Left renal pelvis (tissue), 4 donors: Measurements from ENCODE around the gene ANKRD52. TPM values are rescaled to one million over a fixed set of nuclear protein-coding genes. Genes with fewer than 3 reads are reported as not detected.
"Not testable (repeated sequence)": the region's sequence is repeated elsewhere in the genome, so short reads cannot be mapped to it uniquely, and the experiment has no call there.

Experiments
- DNase-seq, 4 donors: peaks; one replicate each; pipeline ENCODE4 v3.0.0-alpha.2; 2013; ENCODE audit warnings: low read depth in 4 of 4, low spot score in 3 of 4
- polyA plus RNA-seq, 4 donors: library from polyadenylated mRNA; unstranded; fragments of 120-200 nt; gene quantifications; one replicate each; pipeline ENCODE4 v1.2.1, GENCODE V29; 2013; ENCODE audit not compliant: insufficient read length in 4 of 4

Gene ANKRD52
- polyA plus RNA-seq, 4 donors, result 23.8 to 42.5 (median 28.9) TPM

- DNase-seq, result no peak
These were observed 16.1 kb upstream of the ANKRD52 start for GRCh38 chr12:56274299-56274698.

- DNase-seq, result not testable (repeated sequence)
These were observed 14.3 kb upstream of the ANKRD52 start for GRCh38 chr12:56272468-56272867.

DNA sequence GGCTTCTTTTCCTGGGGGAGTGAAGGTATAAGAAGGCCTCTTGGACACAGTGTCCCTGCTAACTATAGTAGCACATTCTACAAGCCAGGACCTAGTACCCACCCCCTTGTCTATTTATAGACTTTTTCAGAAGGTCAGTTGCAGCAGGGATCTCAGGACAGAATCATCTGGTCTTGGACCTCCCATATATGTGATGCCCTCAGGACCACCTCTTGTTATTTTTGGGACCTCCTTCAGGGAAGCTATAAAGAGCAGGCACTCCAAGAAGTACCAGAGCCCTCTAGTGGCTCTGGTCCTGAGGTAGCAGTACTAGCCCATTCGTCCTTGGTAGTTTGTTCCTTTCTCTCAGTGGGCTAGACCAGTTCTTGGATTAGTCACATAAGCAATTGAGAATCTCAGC lies 12.8 kb upstream of the ANKRD52 start:
- DNase-seq, result no peak

DNA sequence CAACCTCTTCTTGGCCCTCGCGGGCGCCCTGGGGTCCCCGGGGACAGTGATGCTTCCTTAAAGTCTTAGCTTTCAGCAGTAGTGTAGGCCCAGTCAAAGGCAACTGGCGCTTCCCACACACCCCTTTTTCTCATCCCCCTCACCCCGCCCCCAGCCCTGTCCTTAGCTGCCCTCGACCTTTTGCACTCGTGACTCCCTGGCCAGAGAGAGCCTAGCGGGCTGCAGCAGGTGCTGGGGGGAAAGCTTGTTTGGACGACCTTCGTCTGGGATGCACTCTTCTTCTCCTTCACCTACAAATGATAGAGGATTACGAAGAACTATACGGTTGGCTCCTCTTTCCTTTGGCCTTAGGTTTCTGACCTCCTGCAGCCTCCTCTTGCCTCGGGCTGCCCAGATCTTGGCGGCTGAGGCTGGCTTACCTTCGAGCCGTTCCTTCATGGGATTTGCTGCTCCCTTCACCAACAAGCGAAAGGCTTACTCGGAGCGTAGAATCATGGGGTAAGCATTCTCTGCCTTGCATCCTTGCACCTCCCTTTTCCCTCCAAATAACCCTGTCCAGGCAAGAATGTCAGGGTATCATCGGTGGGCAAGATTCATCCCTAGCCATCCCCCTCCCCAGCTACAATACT lies 9.4 kb upstream of the ANKRD52 start:
- no peak for DNase-seq

- DNase-seq, result peak; percentile 76 to 82 (median 81)
These were observed 8.7 kb upstream of the ANKRD52 start, which contains the start of gene COQ10A for GRCh38 chr12:56266693-56267442. Gene COQ10A (plus strand): TSS chr12:56266942. CDS start chr12:56267119, 177 bp downstream.

GRCh38 chr12:56266068-56266692 lies 8.0 kb upstream of the ANKRD52 start:
- DNase-seq, result not testable (repeated sequence)

GRCh38 chr12:56262955-56263354 lies 4.8 kb upstream of the ANKRD52 start:
- DNase-seq, result not testable (repeated sequence)

DNA sequence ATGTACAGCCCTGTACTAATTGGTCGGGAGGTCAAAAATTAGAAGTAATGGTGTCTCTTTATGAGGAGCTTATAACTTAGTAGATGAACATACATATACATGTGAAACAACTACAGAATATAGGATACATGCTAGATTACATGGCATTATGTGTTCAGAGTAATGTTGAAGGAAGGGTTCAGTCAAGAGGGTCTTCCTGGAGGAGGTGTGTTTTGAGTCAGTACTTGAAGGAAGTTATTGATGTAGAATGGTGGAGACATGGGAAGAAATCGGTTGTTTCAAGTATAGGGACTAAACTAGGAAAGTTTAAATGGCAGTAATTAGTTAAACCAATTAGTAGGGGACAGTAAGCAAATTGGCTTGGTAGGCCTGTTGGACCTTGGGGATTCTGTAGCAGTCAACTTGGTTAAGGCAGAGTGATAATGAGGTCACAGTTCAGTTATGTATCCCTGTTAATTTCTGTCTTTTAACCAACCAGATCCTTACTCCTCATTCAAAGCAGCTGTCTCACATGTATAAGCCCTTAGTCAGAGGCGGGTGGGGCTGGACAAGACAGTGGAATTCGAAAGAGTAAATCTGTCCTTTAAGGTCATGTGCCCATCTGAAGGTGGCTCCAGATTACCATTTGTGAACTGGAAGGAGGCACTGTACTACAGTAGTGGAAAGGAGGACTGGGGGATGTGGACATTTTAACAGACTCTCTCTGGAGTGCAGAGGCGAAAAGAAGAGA lies 3.5 kb upstream of the ANKRD52 start:
- DNase-seq, result no peak

DNA sequence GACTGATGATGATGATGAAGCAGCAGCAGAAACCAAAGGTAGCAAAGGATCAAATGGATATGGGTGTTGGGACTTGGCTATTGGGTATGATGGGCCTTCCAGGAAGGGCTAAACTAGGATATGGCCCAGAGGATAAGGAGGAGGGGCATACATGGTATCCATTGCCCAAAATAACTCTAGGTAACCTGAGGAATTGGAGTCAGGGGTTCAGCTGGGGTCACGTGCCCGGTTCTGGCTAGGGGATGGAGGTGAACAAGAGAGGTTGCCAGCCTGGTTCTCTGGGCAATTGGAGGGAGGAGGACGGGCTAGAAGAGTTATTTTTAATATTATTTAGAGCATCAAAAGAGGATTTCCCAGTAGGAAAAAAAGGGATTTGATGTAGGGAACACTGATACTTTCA lies 2.7 kb upstream of the ANKRD52 start:
- DNase-seq, result no peak

- DNase-seq, result no peak
These were observed 2.2 kb upstream of the ANKRD52 start for GRCh38 chr12:56260380-56260779.

DNA sequence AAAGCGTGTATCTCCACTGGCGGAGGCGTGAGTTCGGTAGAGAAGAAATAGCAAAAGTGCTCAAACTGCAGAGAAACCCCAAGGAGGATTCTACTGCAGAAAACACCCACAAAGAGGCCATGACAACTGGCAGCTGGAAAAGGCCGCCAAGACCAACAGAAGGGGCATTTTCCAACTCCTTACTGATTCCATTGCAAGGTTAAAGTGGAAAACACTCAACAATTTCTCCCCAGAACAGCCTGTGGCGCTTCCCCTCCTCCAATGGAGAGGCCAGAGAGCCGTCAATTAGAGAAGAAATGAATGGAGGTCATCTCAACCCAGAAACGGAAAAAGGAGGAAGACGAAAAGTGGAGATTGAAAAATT lies 618 bp upstream of the ANKRD52 start:
- DNase-seq, result no peak

DNA sequence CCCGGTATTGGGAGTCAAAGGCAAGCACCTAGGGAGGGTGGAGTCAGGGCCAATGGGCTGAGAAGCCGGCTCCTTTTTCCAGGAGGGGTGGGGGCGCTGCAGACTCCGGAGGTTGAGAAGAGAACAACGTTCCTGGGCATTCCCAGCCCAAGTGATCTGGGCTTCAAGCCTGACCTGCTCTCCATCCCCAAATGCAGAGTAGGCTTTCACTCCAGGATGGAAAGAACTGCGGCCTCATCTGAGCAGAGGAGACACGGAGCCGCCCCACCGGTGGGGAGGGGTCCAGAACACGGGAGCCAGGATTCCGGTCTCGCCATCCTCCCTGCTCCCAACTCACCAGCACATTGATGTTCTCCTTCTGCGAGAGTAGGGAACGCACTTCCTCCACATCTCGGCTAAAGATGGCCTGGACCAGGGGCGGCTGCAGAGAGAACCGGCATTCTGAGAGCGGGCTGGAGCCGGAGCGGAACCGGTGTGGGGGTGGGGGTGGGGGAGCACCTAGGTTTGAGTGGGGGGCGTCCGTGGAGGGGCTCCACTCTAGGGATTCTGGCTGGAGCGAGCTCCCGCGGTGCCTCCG lies 605 bp downstream of the ANKRD52 start:
- no peak for DNase-seq

DNA sequence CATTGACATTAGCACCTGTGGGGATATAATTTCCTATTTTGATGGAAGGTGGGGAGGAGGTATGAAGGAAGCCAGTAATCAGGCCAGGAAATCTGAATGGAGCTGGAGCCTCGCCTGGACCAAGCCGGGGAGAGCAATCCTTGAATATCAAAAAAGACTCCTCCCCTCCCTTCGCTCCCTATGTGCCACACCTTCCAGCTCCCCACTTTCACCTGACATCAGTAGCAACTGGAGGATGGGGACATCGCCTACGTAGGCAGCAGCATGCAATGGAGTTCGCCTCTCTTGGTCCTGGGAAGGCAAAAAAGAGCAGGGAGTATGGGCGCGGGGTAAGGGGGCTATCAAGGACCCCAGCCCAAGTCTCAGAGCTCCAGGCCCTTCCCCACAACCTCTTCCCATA lies 1.1 kb downstream of the ANKRD52 start:
- no peak for DNase-seq

GRCh38 chr12:56256326-56256960 lies 1.7 kb downstream of the ANKRD52 start:
- no peak for DNase-seq

- DNase-seq, result no peak
These were observed 2.5 kb downstream of the ANKRD52 start for GRCh38 chr12:56255671-56256070.

GRCh38 chr12:56253091-56253490 lies 5.1 kb downstream of the ANKRD52 start:
- no peak for DNase-seq

GRCh38 chr12:56252649-56253048 lies 5.5 kb downstream of the ANKRD52 start:
- no peak for DNase-seq

DNA sequence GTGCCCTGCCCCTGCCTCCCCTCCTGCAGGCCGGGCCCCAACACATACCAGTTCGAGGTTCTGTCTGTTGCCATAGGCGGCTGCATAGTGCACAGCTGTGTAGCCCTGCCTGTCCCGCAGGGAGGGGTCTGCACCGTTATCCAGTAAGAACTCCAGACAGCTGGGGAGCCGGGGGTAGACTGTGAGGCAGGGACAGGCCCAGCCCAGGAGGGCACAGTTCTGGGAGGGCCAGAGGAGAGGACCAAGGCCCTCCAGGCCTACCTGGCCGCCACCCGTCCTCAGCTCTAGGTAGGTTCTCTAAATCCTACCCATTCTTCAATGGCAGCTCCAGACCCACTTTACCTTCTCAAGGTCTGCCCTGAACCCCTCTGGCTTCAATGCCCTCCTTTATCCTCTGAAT lies 9.5 kb downstream of the ANKRD52 start:
- no peak for DNase-seq

GRCh38 chr12:56247923-56248322 lies 10.3 kb downstream of the ANKRD52 start:
- DNase-seq, result no peak

GRCh38 chr12:56244494-56244893 lies 13.7 kb downstream of the ANKRD52 start:
- no peak for DNase-seq
